Forelimb muscle (tissue), 1 donor: Measurements from ENCODE around the gene FBXL7. TPM values are rescaled to one million over a fixed set of nuclear protein-coding genes. Genes with fewer than 3 reads are reported as not detected.

Experiments
- DNase-seq: peaks from one replicate; pipeline ENCODE4 v3.0.0-alpha.2; 2013; ENCODE audit warnings: low read depth
- polyA plus RNA-seq: library from polyadenylated mRNA; unstranded; fragments of 120-200 nt; gene quantifications from one replicate; pipeline ENCODE4 v1.2.1, GENCODE V29; 2013; ENCODE audit not compliant: insufficient read length

The FBXL7 gene
- polyA plus RNA-seq, 1 donor, result 20.0 TPM

DNA sequence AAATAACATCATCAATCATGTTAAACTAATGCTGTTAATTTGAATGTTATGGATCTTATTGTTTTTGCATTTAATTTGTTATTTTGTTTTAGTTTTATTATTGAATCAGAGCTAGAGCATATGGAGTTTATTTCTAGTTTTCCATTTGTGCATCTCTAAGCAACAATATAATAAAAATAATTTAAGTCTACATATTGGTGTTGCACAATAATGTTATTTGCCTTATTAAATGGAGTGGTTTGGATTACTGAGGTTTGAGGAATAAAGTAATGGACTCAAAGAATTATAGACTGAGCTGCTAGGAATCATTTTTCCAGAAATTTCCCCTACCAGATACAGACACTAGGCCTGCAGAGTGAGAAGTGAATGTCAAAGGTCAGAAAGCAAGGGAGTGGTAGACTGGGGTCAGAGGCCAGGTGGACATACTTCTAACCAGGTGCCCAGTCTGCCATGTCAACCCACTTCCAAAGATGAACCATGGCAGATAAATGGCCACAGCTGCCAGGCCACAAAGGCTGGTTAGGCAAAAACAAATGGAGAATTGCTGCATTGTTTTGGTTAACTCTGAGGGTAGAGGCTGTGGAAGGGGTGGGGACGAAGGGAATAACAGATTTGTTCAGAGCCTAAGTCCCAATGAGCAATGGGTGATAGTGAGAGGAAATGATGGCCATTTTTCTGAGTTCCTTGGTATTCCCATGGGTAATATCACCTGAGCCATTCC is 113.1 kb downstream of the FBXL7 start:
- no peak for DNase-seq

DNA sequence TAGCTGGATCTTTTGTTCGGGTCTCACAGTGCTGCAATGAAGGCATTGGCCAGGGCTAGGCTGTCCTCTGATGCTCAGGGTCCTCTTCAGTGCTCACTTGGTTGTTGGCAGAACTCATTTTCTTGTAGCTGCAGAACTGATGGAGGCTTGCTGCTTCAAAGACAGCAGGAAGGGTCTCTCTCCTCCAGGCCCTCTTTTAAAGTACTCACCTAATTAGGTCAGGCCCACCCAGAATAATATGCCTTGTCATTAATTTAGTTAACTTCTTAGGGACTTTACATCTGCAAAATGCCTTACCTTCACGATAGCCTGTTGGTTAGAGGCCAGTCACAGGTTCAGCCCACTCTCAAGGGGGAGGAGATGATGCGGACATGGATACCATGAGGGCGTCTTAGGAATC is 114.7 kb downstream of the FBXL7 start:
- DNase-seq, result no peak

DNA sequence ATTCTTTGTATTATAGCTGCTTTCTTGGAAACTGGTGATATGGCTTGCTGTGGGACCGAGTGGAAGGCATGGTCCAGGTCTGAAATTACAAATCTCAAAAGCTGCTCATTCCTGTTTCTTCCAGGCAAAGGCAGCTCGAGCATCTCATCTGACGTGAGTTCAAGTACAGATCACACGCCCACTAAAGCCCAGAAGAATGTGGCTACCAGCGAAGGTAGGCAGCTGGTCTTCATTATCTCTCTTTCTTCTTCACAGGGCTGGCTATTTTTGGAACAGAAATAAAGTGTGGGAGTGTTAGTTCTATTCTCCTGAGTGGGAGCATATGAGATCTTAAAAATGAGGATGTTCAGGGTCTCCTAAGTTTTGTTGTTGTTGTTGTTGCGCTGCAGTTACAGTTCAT is 115.9 kb downstream of the FBXL7 start:
- no peak for DNase-seq

DNA sequence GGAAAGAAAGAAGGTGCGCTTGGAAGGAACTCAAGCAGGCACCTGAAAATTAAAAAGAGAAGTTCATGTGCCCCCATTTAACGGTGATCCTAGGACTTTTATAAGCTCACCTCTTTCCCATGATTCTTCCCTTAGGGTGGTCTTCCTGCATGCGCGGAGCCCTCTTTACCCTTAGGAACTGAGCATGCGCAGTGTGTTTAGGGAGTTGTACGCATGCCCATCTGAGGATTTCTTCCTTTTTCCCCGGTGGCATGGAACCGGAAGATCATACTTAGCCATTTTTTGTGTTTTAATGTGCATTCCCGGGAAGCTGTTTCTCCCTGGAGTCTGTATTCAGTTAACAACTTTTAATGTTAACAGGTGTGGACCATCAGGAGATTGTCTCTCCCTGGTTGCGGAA is 119.0 kb downstream of the FBXL7 start:
- DNase-seq, result no peak

DNA sequence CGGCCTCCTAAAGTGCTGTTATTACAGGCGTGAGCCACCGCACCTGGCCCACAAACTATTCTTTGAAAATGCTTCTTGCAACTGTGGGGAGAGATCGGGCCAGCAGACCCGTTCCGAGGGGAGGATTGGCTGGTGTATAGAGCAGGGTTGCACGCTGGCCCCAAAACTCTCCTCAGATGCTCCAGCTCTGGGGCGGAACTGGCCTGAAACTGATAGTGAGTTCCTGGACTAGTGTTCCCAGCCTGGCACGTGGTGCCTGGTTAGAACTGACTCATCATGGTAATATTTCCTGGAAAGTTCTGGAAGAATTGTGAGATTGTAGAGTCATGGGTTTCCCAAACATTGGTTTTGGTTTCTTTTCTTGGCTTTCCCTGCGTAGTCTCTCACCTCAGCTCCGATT is 120.5 kb downstream of the FBXL7 start:
- no peak for DNase-seq

GRCh38 chr5:15621094-15621493 is 121.1 kb downstream of the FBXL7 start:
- no peak for DNase-seq

- no peak for DNase-seq
Observed at GRCh38 chr5:15623794-15624193, 123.8 kb downstream of the FBXL7 start.

DNA sequence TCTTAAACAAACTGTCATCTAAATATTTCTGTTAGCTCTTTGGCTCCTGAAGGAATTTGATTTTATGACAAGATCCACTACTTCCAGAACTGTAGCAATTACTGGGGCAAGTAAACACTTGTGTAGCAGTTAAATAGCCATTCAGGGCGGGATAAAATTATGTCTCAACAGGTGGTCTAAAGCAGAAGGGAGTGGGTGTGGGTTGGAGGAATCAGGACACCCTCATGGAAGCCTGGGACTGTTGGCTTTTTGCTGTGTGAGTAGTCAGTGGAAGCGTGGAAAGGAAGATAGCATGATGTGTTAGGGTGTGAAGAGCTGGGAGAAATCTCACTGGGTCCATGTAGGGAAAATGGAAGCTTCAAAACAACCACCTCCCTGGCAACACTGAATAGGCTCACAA is 127.1 kb downstream of the FBXL7 start:
- DNase-seq, result no peak

DNA sequence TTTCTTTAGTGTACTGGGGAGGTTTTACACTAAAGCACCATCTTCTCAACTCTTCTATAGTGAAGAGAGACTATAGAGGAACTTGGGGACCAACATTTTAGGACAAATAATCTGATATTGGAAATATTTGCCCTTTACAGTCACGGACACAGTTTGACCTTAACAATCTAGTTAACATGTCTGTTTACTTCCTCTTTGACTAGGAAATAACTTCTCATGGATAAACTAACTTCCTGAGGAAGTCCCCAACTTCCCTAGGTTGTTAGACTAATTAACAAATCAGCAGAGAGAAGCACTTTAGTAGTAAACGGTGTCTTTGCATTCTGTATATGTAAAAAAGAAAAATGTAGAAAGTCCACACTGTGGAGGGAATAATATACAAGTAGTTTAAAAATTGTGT is 127.7 kb downstream of the FBXL7 start:
- DNase-seq, result no peak

GRCh38 chr5:15630441-15630840 is 130.5 kb downstream of the FBXL7 start:
- DNase-seq, result no peak

GRCh38 chr5:15634591-15635288 is 134.8 kb downstream of the FBXL7 start:
- no peak for DNase-seq

GRCh38 chr5:15635289-15635616 is 135.3 kb downstream of the FBXL7 start:
- no peak for DNase-seq

DNA sequence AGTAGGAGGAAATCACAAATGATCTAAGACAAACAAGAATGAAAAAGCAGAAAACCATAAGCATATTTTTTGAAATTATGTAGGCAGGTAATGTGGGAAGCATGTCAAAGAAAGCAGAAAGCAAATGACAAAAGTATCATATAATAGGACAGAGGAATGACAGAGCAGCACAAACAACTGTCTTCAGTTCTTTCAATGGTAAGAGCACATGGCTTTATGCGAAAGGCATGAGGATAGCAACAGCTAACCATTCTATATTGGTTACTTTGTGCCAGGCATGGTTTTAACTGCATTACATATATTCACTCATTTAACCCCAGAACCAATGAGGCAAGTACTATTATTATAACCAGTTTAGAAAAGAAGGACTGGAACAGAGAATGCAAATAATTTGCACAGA is 137.4 kb downstream of the FBXL7 start:
- DNase-seq, result no peak

DNA sequence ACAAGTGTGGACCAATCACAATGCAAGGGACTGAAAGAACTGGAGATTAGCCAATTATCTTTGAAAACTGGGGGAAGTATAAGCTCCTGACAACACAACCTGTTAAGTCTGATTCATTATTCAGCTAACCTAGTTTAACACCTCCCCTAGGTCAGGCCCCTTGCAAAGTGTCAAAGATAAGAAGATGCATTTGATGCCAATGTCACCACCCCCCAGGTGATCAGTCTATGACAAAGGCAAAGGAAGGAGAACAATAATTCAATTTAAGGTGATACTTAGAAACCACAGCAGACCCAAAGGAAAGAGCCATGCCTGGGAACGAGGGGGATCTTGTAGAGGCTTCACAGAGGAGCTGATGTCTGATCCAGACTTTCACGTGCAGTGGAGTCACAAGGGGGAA is 137.9 kb downstream of the FBXL7 start:
- no peak for DNase-seq

- no peak for DNase-seq
Observed at GRCh38 chr5:15638296-15638695, 138.3 kb downstream of the FBXL7 start.

- no peak for DNase-seq
Observed at GRCh38 chr5:15639288-15639687, 139.3 kb downstream of the FBXL7 start.

DNA sequence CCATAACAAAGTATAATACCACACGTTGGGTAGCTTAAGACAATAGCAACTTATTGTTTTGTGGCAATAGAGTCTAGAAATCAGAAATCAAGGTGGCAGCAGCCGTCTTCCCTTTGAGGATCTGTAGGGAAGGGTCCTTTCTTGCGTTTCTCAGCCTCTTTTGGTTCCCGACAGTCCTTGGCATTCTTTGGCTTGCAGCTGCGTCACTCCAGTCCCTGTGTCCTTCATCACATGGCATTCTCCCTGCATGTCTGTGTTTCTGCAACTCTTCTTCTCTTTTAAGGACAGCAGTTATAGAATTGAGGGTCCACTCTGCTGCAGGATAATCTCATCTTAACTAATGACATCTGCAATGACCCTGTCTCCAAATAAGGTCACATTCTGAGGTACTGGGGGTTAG is 140.1 kb downstream of the FBXL7 start:
- no peak for DNase-seq

GRCh38 chr5:15643731-15644130 is 143.8 kb downstream of the FBXL7 start:
- DNase-seq, result no peak

GRCh38 chr5:15645381-15646160 is 145.6 kb downstream of the FBXL7 start:
- DNase-seq, result no peak

DNA sequence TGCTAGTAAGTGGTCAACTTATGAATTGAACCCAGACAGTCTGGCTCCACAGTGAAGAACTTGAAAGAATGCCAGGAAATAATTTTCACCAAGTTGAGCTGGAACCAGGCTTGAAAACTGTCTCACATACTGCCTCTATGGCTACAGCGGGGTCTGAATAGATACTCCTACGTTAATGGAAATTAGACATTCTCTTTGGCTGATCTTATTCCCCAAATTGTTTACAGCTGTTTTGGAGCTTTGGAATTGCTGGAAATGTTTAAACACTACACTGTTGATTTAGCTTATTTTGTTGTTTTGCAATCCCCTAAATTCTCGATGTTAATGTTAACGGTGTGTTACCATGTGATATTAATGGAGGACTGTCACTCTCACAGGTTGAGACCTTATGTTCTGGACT is 146.4 kb downstream of the FBXL7 start:
- peak; percentile 57 for DNase-seq

GRCh38 chr5:15647251-15647650 is 147.3 kb downstream of the FBXL7 start:
- DNase-seq, result no peak

GRCh38 chr5:15650266-15650665 is 150.3 kb downstream of the FBXL7 start:
- DNase-seq, result no peak

GRCh38 chr5:15654779-15655178 is 154.8 kb downstream of the FBXL7 start:
- no peak for DNase-seq
